Fibroblast of the aortic adventitia (primary cell): ENCODE measurements around the gene BCCIP. TPM values are rescaled to one million over a fixed set of nuclear protein-coding genes. Genes with fewer than 3 reads are reported as not detected.

Experiments
- DNase-seq: peaks from one replicate; pipeline ENCODE4 v3.0.0-alpha.2; 2010; ENCODE audit warnings: low read depth
- H3K4me3 ChIP-seq: 2 replicates; pipeline ENCODE4 v1.5.1; 2011; ENCODE audit warnings: low read depth, mild to moderate bottlenecking, control low read depth, low read length, moderate library complexity
- CTCF ChIP-seq: IDR thresholded peaks from 2 replicates; pipeline ENCODE4 v1.5.1; 2011; ENCODE audit warnings: mild to moderate bottlenecking, low read length, control low read depth, inconsistent platforms; ENCODE audit not compliant: insufficient read depth
- total RNA-seq: library from RNA; depleted of rRNA; stranded (reverse); fragments of >200 nt; gene quantifications from 2 replicates; pipeline ENCODE4 v1.2.3, GENCODE V29; 2012; ENCODE audit warnings: low replicate concordance

BCCIP gene
- total RNA-seq, 1 donor = 48.1 TPM

GRCh38 chr10:125779403-125780327 is 43.7 kb upstream of the BCCIP start:
- no peak for DNase-seq
- TF ChIP-seq CTCF = no peak

GRCh38 chr10:125781374-125781773 is 42.0 kb upstream of the BCCIP start:
- DNase-seq = no peak
- H3K4me3 ChIP-seq = no peak overlapping the region
- TF ChIP-seq CTCF = no peak

More at GRCh38 chr10:125779403-125780327, 43.7 kb upstream of the BCCIP start:
- H3K4me3 ChIP-seq = no peak overlapping the region

GRCh38 chr10:125782054-125782453 is 41.3 kb upstream of the BCCIP start:
- no peak for DNase-seq
- no peak for TF ChIP-seq CTCF
- no peak overlapping the region for H3K4me3 ChIP-seq

GRCh38 chr10:125782616-125783015 is 40.7 kb upstream of the BCCIP start:
- TF ChIP-seq CTCF = no peak
- H3K4me3 ChIP-seq = no peak overlapping the region
- no peak for DNase-seq

GRCh38 chr10:125783408-125783807 is 39.9 kb upstream of the BCCIP start:
- no peak overlapping the region for H3K4me3 ChIP-seq
- no peak for TF ChIP-seq CTCF
- DNase-seq = no peak

- DNase-seq = no peak
- no peak for TF ChIP-seq CTCF
- H3K4me3 ChIP-seq = no peak overlapping the region
Observed at GRCh38 chr10:125783957-125784356, 39.4 kb upstream of the BCCIP start.

- H3K4me3 ChIP-seq = no peak overlapping the region
Observed at GRCh38 chr10:125785791-125786190, 37.6 kb upstream of the BCCIP start.

More at GRCh38 chr10:125785791-125786190, 37.6 kb upstream of the BCCIP start:
- no peak for TF ChIP-seq CTCF
- DNase-seq = no peak
